ENCODE data around the gene FARP2.

FARP2 gene

GRCh38 chr2:241535871-241536655, 180.0 kb downstream of the FARP2 start:
- DNase-seq, result no peak

GRCh38 chr2:241538838-241539615, 182.9 kb downstream of the FARP2 start:
- DNase-seq, result no peak

- DNase-seq, result no peak
Measured at GRCh38 chr2:241539616-241540374, 183.7 kb downstream of the FARP2 start.

GRCh38 chr2:241540401-241540770, 184.3 kb downstream of the FARP2 start:
- DNase-seq, result no peak

- DNase-seq, result peak; percentile 44
Measured at GRCh38 chr2:241540771-241541561, 184.9 kb downstream of the FARP2 start.

GRCh38 chr2:241541564-241542277, 185.6 kb downstream of the FARP2 start:
- no peak for DNase-seq

GRCh38 chr2:241542278-241542605, 186.2 kb downstream of the FARP2 start:
- no peak for DNase-seq

Measured in CD4-positive, alpha-beta T cell treated with Interleukin-6 for 4 hours (primary cell).